Activated naive CD4-positive, alpha-beta T cell (primary cell): ENCODE measurements around the gene ANO7.

ENCODE experiments used
- DNase-seq, 4 experiments: peaks; one replicate each; lab custom pipeline; 2025; lab: John Stamatoyannopoulos, UW

Gene ANO7

DNA sequence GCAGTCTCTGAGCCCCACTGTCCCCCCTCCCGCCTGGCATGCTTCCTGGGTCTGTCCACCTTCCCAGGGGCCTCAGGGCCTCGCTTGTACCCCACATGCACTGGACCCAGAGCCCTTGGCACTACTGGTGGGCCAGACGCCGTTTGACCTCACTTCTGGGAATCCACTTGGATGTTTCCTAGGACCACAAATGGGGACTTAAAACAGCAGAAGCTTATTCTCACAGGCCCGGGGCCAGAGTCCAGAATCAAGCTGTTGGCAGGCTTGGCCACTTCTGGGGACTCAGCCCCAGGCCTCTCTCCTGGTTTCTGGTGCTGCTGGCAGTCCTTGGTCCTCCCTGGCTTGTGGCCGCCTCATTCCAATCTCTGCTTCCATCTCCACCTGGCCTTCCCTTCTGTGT, 19.6 kb downstream of the ANO7 start:
- DNase-seq, result no peak

GRCh38 chr2:241209271-241209670, 20.8 kb downstream of the ANO7 start:
- DNase-seq, result no peak

GRCh38 chr2:241211276-241211675, 22.8 kb downstream of the ANO7 start:
- no peak for DNase-seq

DNA sequence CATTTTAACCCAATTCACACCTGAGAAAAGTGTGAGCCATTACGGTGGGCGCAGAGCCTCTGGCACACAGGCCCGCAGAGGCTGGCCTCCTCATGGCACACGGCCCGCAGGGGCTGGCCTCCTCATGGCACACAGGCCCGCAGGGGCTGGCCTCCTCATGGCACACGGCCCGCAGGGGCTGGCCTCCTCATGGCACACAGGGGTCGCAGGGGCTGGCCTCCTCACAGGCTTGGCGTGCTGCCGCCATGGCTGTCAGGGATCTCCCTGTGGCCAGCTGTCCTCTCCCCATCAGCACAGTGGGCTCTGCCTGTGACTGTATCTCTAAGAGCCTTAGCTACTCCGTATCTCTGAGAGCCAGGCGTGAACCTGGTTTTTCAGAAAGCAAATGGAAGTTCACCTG, 24.6 kb downstream of the ANO7 start:
- DNase-seq, result no peak

DNA sequence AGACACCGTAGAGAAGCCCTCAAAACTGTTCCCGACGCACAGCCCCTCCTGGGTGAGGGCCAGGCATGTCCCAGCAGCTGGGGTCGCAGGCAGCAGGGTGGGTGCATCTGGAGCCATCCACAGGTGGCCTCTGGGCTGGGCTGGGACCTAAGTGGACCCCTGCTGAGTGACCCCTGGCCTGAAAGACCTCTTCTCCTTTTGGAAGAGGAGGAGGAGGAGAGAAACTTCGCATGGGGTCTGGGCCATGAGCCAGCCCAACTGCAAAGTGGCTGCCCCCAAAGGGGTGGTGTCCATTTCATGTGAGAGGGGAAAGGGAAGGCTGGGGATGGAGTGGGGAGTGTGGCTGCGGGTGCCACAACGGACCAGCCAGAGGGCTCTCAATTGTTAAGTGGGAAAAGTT, 25.1 kb downstream of the ANO7 start:
- no peak for DNase-seq

DNA sequence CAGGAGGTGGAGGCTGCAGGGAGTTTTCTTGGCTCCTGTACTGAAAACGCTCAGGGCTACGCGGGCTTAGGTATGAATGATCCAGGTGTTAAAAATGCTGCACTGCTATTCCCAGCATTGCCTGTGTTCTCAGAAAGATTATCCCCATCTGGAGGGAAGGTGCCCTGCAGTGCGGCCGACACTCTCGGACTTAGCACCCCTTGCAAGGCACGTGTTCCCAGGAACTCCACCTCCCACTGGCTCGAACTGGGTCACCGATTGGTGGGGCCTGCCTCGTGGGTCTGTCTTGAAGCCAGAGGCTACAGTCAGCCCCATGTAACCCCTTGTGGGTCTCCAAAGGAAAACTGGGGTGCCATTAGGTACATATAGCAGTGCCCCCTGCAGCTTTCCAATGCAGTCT, 25.7 kb downstream of the ANO7 start:
- no peak for DNase-seq

- no peak for DNase-seq
Observed at GRCh38 chr2:241214766-241215165, 26.3 kb downstream of the ANO7 start.

GRCh38 chr2:241215421-241215820, 26.9 kb downstream of the ANO7 start:
- DNase-seq, result no peak

- DNase-seq, result no peak
Observed at GRCh38 chr2:241216211-241216761, 27.8 kb downstream of the ANO7 start.

- peak in 1 of 4 experiments; percentile 9 for DNase-seq
Observed at GRCh38 chr2:241217320-241218031, 29.0 kb downstream of the ANO7 start.

DNA sequence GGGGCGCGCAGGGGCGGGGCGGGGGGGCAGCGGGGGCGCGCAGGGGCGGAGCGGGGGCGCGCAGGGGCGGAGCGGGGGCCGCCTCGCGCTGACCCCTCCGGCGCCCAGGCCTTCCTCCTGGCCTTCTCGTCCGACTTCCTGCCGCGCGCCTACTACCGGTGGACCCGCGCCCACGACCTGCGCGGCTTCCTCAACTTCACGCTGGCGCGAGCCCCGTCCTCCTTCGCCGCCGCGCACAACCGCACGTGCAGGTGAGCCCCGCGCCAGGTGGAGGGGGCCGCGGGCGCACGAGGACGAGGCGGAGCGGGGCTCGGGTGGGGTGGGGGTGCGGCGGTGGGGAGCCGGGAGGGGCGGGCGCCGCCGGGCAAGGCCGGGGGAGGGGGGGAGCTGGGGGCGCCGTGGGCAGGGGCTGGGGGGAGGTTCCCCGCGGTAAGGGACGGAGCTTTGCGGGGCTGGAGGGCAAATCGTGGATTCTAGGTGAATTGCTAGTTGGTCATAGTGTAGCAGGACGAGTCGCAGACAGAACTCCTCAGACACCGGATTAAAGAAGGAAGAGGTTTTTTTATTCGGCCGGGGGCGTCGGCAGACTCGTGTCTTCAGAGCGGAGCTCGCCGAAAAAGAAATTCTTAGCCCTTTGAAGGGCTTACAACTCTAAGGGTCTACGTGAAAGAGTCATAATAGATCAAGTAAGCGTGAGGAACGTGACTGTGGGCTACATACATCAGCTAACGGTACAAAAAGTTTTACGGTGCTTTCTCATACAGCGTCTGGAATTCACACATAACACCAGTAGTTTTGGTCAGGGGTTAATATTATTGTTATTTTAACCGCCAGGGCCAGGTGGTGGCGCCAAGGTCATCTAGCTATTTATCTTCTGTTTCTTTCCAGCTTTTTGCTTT, 29.9 kb downstream of the ANO7 start:
- peak in 1 of 4 experiments; percentile 30 for DNase-seq

DNA sequence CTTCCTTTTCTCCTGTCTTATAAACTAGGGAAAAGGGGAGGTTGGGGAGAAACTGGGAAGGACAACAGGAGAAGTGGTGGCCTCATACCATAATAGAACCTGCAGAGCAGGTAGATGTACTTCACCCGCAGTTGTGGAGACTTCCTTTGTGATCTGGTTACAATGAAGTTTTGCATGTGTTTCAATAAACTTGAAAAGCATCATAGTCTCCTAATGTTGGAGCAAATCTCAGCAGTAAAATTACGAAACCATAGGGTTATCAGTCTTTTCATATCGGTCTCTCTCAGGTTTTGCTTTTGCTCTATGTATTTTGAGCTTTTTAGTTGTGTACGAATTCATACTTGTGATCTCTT, 30.5 kb downstream of the ANO7 start:
- no peak for DNase-seq

DNA sequence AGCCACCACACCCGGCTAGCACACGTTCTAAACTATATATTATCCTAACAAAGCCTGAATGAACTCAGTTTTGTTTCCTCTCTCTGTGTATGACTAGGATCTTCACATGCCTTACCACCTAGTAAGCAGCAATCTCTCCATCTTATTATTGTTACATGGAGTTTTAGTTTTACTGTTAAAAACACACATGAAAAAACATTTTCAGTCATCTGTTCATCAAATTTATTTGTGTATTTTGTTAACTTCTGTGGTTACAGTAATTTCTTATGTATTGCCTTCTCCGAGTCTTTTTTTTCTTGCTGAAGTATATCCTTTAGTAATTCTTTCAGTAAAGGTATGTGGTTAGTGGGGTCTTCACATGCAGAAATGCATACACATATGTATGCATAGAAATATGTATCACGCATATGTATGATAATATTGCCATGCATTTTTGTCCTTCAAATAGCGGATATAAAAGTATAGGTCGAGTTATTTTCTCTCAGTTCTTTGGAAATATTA, 31.4 kb downstream of the ANO7 start:
- no peak for DNase-seq

- DNase-seq, result no peak
Observed at GRCh38 chr2:241223211-241224017, 34.9 kb downstream of the ANO7 start.

- DNase-seq, result no peak
Observed at GRCh38 chr2:241224018-241224850, 35.8 kb downstream of the ANO7 start.

DNA sequence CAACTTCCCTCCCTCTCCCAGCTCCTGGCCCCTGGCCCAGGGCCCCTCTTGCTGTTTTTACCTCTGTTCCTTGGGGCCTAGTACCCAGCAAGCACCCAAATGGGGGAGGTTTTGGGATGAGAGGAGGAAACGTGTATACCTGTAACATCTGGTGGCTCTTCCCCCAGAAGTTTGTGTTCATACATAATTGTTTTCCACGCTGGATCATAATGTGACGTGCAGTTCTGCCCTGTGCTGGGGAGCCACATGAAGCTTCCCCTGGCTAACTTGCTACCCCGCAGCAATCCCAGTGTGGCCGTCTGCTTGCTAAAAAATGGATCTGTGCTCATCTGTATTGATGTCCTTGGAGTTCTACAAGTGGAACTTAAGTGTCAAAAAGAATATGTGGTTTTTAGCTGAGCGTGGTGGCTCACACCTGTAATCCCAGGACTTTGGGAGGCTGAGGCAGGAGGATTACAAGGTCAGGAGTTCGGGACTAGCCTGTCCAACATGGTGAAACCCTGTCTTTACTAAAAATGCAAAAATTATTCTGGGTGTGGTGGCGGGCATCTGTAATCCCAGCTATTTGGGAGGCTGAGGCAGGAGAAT, 36.5 kb downstream of the ANO7 start:
- DNase-seq, result no peak

- no peak for DNase-seq
Observed at GRCh38 chr2:241225545-241225944, 37.1 kb downstream of the ANO7 start.

GRCh38 chr2:241225983-241226382, 37.5 kb downstream of the ANO7 start:
- no peak for DNase-seq

GRCh38 chr2:241226723-241227572, 38.5 kb downstream of the ANO7 start:
- DNase-seq, result no peak

- DNase-seq, result no peak
Observed at GRCh38 chr2:241227594-241227993, 39.1 kb downstream of the ANO7 start.
